NB4 (cell line): ENCODE data around the gene CHRDL1.
A peak's percentile ranks its signal among the peaks of the same experiment; 100 is the strongest.
"Not testable (repeated sequence)": the region's sequence is repeated elsewhere in the genome, so short reads cannot be mapped to it uniquely, and the experiment has no call there.

ENCODE experiments used
- DNase-seq: peaks from one replicate; pipeline ENCODE4 v3.0.0; 2010; ENCODE audit warnings: low read depth
- H3K4me3 ChIP-seq: one replicate; pipeline ENCODE4 v1.5.1; 2011; ENCODE audit warnings: mild to moderate bottlenecking, low read depth, low read length, moderate library complexity
- CTCF ChIP-seq: IDR thresholded peaks from one replicate; pipeline ENCODE4 v1.5.1; 2012; ENCODE audit warnings: low read depth, low read length
- MAX ChIP-seq: IDR thresholded peaks from 2 replicates; pipeline ENCODE4 v1.6.1; 2011; ENCODE audit warnings: low read depth, low read length
- MYC ChIP-seq: IDR thresholded peaks from 2 replicates; pipeline ENCODE4 v1.6.1; 2011; ENCODE audit warnings: low read depth, low read length
- POLR2A ChIP-seq: IDR thresholded peaks from 2 replicates; pipeline ENCODE4 v1.6.1; 2011; ENCODE audit warnings: mild to moderate bottlenecking; ENCODE audit not compliant: insufficient read length; ENCODE audit errors: extremely low read depth

The CHRDL1 gene

GRCh38 chrX:110795645-110796406, at the start of gene CHRDL1:
Gene CHRDL1, minus strand, starts transcription at chrX:110795817. Its CDS starts 3,636 bp downstream, at chrX:110792181.
- DNase-seq: no peak
- H3K4me3 ChIP-seq: no peak within 1 kb of the TSS
- TF ChIP-seq MAX: no peak
- TF ChIP-seq CTCF: no peak
- TF ChIP-seq MYC: no peak
- no peak for TF ChIP-seq POLR2A

GRCh38 chrX:110836982-110837381, 41.4 kb upstream of the CHRDL1 start:
- TF ChIP-seq MYC (no peak), CTCF (peak; percentile 6)
- DNase-seq: no peak
- no peak overlapping the region for H3K4me3 ChIP-seq

GRCh38 chrX:110836451-110836850, 40.8 kb upstream of the CHRDL1 start:
- no peak for DNase-seq
- H3K4me3 ChIP-seq: no peak overlapping the region
- no peak for TF ChIP-seq MAX
- TF ChIP-seq CTCF: no peak
- TF ChIP-seq MYC: no peak
- TF ChIP-seq POLR2A: no peak

- no peak overlapping the region for H3K4me3 ChIP-seq
- TF ChIP-seq MYC (no peak), POLR2A (no peak), MAX (no peak), CTCF (no peak)
- DNase-seq: no peak
These were observed 40.4 kb upstream of the CHRDL1 start for GRCh38 chrX:110836001-110836400.

- H3K4me3 ChIP-seq: no peak overlapping the region
- TF ChIP-seq CTCF (no peak), MAX (no peak), POLR2A (no peak), MYC (no peak)
- DNase-seq: no peak
These were observed 30.4 kb upstream of the CHRDL1 start for GRCh38 chrX:110825972-110826371.

- DNase-seq, H3K4me3 ChIP-seq: not testable (repeated sequence)
These were observed 20.9 kb upstream of the CHRDL1 start for GRCh38 chrX:110816543-110816942.
